Activated CD8-positive, alpha-beta memory T cell treated with anti-CD3 and anti-CD28 coated beads, Interleukin-2, amount 50 U/mL, for 4 hours (primary cell): ENCODE data around the gene ZNF512B.
"Not testable (repeated sequence)": the region's sequence is repeated elsewhere in the genome, so short reads cannot be mapped to it uniquely, and the experiment has no call there.

Source experiments
- DNase-seq: peaks from one replicate; pipeline ENCODE4 v3.0.0-alpha.2; 2020

ZNF512B gene

GRCh38 chr20:63929071-63929470 lies 40.7 kb downstream of the ZNF512B start:
- DNase-seq, result no peak

- no peak for DNase-seq
Measured at GRCh38 chr20:63926298-63926697, 43.4 kb downstream of the ZNF512B start.

- DNase-seq, result no peak
Measured at GRCh38 chr20:63924241-63924640, 45.5 kb downstream of the ZNF512B start.

GRCh38 chr20:63923651-63924050 lies 46.1 kb downstream of the ZNF512B start:
- no peak for DNase-seq

- DNase-seq, result no peak
Measured at GRCh38 chr20:63920226-63920625, 49.5 kb downstream of the ZNF512B start.

GRCh38 chr20:63919130-63919529 lies 50.6 kb downstream of the ZNF512B start:
- DNase-seq, result no peak

GRCh38 chr20:63917811-63918210 lies 51.9 kb downstream of the ZNF512B start:
- no peak for DNase-seq

- not testable (repeated sequence) for DNase-seq
Measured at GRCh38 chr20:63916371-63916939, 53.3 kb downstream of the ZNF512B start.

GRCh38 chr20:63915471-63915870 lies 54.3 kb downstream of the ZNF512B start:
- DNase-seq, result no peak

- no peak for DNase-seq
Measured at GRCh38 chr20:63913768-63914167, 56.0 kb downstream of the ZNF512B start.

GRCh38 chr20:63911176-63911575 lies 58.6 kb downstream of the ZNF512B start:
- DNase-seq, result no peak

- DNase-seq, result no peak
Measured at GRCh38 chr20:63908008-63908682, 61.6 kb downstream of the ZNF512B start.
